UCSD-AML1 (cell line): ENCODE results near the gene BTG2.

Source experiments
- DNase-seq: peaks from one replicate; lab custom pipeline; 2025; ENCODE audit not compliant: unreplicated experiment; lab: John Stamatoyannopoulos, UW

BTG2 gene

GRCh38 chr1:203340112-203340790, 34.9 kb downstream of the BTG2 start:
- peak; percentile 43 for DNase-seq

GRCh38 chr1:203342192-203342940, 37.0 kb downstream of the BTG2 start:
- DNase-seq = no peak

GRCh38 chr1:203343956-203344754, 38.8 kb downstream of the BTG2 start:
- no peak for DNase-seq

- no peak for DNase-seq
Measured at GRCh38 chr1:203346060-203346768, 40.9 kb downstream of the BTG2 start.

GRCh38 chr1:203346769-203347102, 41.4 kb downstream of the BTG2 start:
- no peak for DNase-seq

- no peak for DNase-seq
Measured at GRCh38 chr1:203349166-203349565, 43.8 kb downstream of the BTG2 start.

- DNase-seq = no peak
Measured at GRCh38 chr1:203349773-203350524, 44.6 kb downstream of the BTG2 start.

- DNase-seq = no peak
Measured at GRCh38 chr1:203351037-203351625, 45.8 kb downstream of the BTG2 start, which contains the start of gene FMOD. TSS of gene FMOD (minus strand) at chr1:203351122. CDS start at chr1:203348270, 2,852 bp downstream.

GRCh38 chr1:203353486-203353885, 48.2 kb downstream of the BTG2 start:
- DNase-seq = no peak

GRCh38 chr1:203354246-203354645, 48.9 kb downstream of the BTG2 start:
- DNase-seq = no peak

- no peak for DNase-seq
Measured at GRCh38 chr1:203359010-203359571, 53.8 kb downstream of the BTG2 start.
